ENCODE results near the gene EFCAB6.

Gene EFCAB6

DNA sequence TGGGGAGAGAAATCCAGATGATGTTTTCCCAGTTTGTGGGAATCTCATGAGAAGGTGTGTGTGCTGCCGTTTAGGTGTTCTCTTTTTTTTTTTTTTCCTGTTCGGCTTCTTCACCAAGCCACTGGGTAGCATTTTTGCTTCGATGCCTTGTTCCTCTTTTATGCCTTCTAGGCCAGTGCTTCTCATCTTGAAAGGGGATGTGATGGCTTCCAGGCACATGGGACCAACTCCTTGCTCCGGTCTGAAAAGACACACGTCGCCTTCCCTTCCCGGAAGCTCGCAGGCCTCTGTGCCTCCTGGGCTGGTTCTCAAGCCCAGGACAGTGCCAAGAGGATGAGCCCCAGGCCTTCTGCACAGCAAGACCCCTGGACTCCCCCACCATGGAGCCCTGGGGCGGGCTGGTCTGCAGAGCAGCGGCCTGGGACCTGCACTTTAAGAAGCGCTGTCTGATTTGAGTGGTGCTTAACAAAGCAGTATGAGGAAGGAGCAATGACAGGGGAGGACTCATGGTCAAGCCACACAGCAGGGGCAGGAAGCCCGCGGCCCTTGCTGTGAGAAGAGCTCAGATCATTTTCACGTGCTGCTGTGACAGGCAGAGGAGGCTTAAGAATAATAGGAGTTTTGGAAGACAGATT lies 241.5 kb downstream of the EFCAB6 start:
- DNase-seq, result no peak

GRCh38 chr22:43569111-43569510 lies 243.0 kb downstream of the EFCAB6 start:
- DNase-seq, result no peak

GRCh38 chr22:43567691-43568324 lies 244.3 kb downstream of the EFCAB6 start:
- DNase-seq, result no peak

DNA sequence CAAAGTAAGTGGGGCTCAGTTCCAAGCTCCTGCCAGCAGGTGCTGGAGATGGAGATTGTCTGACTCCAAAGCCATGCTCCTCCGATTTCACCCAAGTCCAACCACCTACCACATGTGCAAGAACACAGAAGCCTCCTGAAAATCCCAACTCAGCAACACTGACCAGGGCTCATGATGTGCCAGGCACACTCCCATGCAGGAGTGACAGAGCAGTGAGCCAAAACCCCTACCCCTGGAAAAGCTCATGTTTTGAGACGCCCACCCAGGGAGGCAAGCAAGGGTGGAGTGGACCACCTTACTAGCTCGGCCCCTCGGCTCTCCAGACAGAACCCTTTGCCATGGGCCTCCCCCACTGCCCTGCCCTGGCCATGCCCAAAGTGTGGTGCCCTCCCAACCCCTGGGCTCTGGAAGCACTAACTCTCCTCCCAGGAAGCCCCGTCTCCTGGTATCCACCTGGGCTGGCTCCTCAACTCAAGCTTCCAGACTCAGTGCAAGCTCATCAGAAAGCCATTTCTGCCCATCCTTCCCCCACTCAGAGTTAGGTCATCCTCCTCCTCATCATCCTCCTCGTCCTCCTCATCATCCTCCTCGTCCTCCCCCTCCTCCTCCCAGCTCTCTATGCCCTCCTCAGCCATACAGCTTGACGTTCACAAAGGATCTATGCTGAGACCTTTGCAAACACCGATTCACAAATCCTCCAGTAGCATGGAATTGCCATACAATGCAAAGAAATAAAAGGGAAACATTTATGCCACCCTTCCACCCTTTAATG lies 245.4 kb downstream of the EFCAB6 start:
- DNase-seq, result no peak

GRCh38 chr22:43566021-43566420 lies 246.1 kb downstream of the EFCAB6 start:
- no peak for DNase-seq

GRCh38 chr22:43564859-43565258 lies 247.2 kb downstream of the EFCAB6 start:
- DNase-seq, result no peak

- DNase-seq, result no peak
Observed at GRCh38 chr22:43563571-43563970, 248.5 kb downstream of the EFCAB6 start.

- no peak for DNase-seq
Observed at GRCh38 chr22:43562843-43563242, 249.3 kb downstream of the EFCAB6 start.

DNA sequence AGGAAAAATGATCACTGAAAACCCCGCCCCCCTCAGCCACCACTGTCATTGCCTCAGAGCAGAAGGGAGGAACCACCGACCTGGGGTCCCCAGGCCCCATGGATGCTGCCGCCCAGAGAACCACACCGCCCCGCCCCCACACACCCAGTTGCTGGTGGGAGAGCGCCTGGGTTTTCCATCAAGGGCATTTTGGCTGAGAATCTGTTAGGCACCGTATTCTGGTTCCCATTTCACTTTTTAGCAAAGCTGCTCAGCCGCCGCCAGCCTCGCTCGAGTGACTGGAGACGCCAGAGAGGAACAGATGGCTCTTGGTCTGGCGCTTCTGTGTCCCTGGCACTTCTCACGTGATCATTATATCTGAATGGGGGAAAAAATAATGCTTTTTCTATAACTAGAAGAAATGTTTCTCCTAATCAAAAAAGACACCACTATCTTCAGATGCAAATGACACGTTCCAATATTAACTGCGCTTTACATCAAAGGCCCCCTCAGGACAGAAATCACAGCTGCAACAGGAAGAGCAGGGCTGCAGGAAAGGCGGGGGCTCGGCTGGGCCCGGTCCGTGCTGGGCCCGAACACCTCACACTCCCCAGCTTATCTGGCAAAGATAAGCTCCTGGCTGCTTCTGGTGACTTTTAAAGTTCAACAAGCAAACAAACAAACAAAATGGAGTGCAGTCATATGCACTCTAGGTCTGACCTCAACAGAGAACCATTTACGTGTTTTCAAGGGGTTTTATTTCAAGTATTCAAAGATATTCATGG lies 250.5 kb downstream of the EFCAB6 start:
- DNase-seq, result no peak

GRCh38 chr22:43560651-43561050 lies 251.5 kb downstream of the EFCAB6 start:
- no peak for DNase-seq

GRCh38 chr22:43555561-43556515 lies 256.3 kb downstream of the EFCAB6 start:
- DNase-seq, result no peak

GRCh38 chr22:43554694-43555365 lies 257.3 kb downstream of the EFCAB6 start:
- DNase-seq, result no peak

- no peak for DNase-seq
Observed at GRCh38 chr22:43554259-43554636, 257.9 kb downstream of the EFCAB6 start.

- no peak for DNase-seq
Observed at GRCh38 chr22:43553451-43554258, 258.4 kb downstream of the EFCAB6 start.

- no peak for DNase-seq
Observed at GRCh38 chr22:43550672-43551071, 261.4 kb downstream of the EFCAB6 start.

- no peak for DNase-seq
Observed at GRCh38 chr22:43550024-43550620, 262.0 kb downstream of the EFCAB6 start.

- DNase-seq, result no peak
Observed at GRCh38 chr22:43546186-43546585, 265.9 kb downstream of the EFCAB6 start.

DNA sequence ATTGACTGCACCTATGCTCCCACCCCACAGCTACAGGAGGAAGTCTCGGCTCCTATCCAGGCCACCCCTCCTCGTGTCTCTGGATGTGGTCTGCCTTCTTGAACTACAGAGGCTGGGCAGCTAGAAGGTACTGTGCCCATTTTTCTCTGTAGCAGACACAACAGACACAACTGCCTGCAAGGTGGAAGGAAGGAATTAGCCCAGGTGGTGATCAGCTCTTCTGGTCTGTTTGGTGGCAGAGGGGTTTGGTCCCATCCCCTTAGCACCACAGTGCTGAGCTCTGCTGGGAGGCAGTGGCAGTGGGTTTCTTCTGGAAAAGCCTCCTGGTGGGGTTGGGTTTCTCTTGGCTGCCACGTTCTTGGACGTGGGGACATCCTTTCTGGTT lies 267.8 kb downstream of the EFCAB6 start:
- no peak for DNase-seq

DNA sequence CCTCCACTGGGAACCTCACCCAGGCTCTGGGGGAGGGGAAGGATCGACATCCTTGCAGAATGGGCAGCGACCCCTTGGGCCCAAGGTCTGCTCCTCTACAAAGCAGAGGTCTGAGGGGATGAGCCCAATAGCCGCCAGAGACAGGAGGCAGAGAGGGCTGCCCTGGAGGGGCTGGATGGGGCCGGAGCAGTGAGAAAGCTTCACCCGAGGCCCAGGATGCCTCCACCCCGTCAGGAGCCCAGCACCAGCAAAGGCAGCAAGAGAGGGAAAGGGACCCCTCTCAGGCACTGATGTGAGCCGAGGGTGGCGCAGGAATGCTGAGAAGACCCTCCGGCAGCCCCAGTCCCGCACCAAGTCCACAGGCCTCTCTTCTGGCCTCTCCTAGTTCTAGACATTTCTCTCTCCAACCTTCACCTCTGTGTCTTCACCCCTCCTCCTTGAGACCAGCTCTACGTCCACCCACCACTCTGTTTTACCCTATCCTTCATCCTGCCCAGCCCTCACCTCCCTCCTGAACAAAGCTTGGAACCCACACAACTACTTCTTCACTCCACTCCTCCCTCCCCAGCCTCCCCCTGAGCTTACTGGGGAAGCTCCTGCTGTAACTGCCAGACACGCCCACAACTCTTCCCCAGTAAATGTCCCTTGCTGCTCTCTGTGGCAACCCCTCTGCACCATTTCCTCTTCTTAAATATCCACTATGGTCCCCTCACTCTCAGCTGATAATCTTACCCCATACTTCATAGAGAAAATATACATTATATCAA lies 268.4 kb downstream of the EFCAB6 start:
- DNase-seq, result no peak
